Chondrocyte (in vitro differentiated cells): ENCODE data around the gene CCDC27. TPM values are rescaled to one million over a fixed set of nuclear protein-coding genes. Genes with fewer than 3 reads are reported as not detected.

Source experiments
- DNase-seq: peaks from one replicate; pipeline ENCODE4 v3.0.0; 2021; ENCODE audit warnings: mixed read lengths, low spot score
- H3K27ac Mint-ChIP-seq: one replicate; pipeline ENCODE4 v1.8.0; 2021; ENCODE audit warnings: mild to moderate bottlenecking, moderate library complexity, mixed read lengths; ENCODE audit not compliant: unreplicated experiment
- H3K27me3 Mint-ChIP-seq: 2 replicates; pipeline ENCODE4 v1.8.0; 2021; ENCODE audit warnings: low read depth, mixed read lengths
- H3K36me3 Mint-ChIP-seq: 2 replicates; pipeline ENCODE4 v1.8.0; 2021; ENCODE audit warnings: low read depth, mixed read lengths
- H3K4me1 Mint-ChIP-seq: 2 replicates; pipeline ENCODE4 v1.8.0; 2021; ENCODE audit warnings: low read depth, mild to moderate bottlenecking, mixed read lengths
- H3K4me3 Mint-ChIP-seq: one replicate; pipeline ENCODE4 v1.8.0; 2021; ENCODE audit warnings: mild to moderate bottlenecking, moderate library complexity, mixed read lengths; ENCODE audit not compliant: unreplicated experiment
- H3K9me3 Mint-ChIP-seq: 2 replicates; pipeline ENCODE4 v1.8.0; 2021; ENCODE audit warnings: low read depth, mixed read lengths
- CTCF ChIP-seq: fragments of 200-600 bp; sonication (generic); IDR thresholded peaks from 2 replicates; pipeline ENCODE4 v1.5.0; 2021; ENCODE audit warnings: antibody characterized with exemption, mild to moderate bottlenecking, moderate library complexity
- total RNA-seq: library from RNA; stranded (reverse); gene quantifications from 3 replicates; pipeline ENCODE4 v1.2.1, GENCODE V29; 2021

Gene CCDC27
- total RNA-seq, 1 donor from 2014 or later = not detected

GRCh38 chr1:3761296-3762010 lies 9.2 kb downstream of the CCDC27 start:
- Mint-ChIP-seq H3K27me3 (peaks cover 29% of the 10 kb centered on the region), H3K4me3 (no peak overlapping the region), H3K4me1 (no peaks in the 10 kb centered on the region), H3K9me3 (peaks cover 7% of the 10 kb centered on the region), H3K27ac (no peak overlapping the region), H3K36me3 (no peaks in the 10 kb centered on the region)
- no peak for DNase-seq
- TF ChIP-seq CTCF = no peak

GRCh38 chr1:3762151-3762872 lies 10.1 kb downstream of the CCDC27 start:
- no peak for DNase-seq
- no peaks in the 10 kb centered on the region for H3K4me1 Mint-ChIP-seq
- no peak overlapping the region for H3K27ac Mint-ChIP-seq
- H3K4me3 Mint-ChIP-seq = no peak overlapping the region
- TF ChIP-seq CTCF = no peak
- H3K36me3 Mint-ChIP-seq = no peaks in the 10 kb centered on the region
- H3K27me3 Mint-ChIP-seq = peaks cover 29% of the 10 kb centered on the region
- H3K9me3 Mint-ChIP-seq = peaks cover 7% of the 10 kb centered on the region

GRCh38 chr1:3762873-3763228 lies 10.6 kb downstream of the CCDC27 start:
- Mint-ChIP-seq H3K27me3 (peaks cover 34% of the 10 kb centered on the region), H3K4me3 (no peak overlapping the region), H3K36me3 (no peaks in the 10 kb centered on the region), H3K4me1 (no peaks in the 10 kb centered on the region), H3K27ac (no peak overlapping the region), H3K9me3 (peaks cover 7% of the 10 kb centered on the region)
- DNase-seq = no peak
- no peak for TF ChIP-seq CTCF

GRCh38 chr1:3763351-3764125 lies 11.3 kb downstream of the CCDC27 start:
- Mint-ChIP-seq H3K27ac (no peak overlapping the region), H3K9me3 (peaks cover 7% of the 10 kb centered on the region), H3K36me3 (no peaks in the 10 kb centered on the region), H3K27me3 (peaks cover 34% of the 10 kb centered on the region), H3K4me3 (no peak overlapping the region), H3K4me1 (no peaks in the 10 kb centered on the region)
- no peak for DNase-seq
- TF ChIP-seq CTCF = no peak

GRCh38 chr1:3767328-3767925 lies 15.2 kb downstream of the CCDC27 start:
- TF ChIP-seq CTCF = no peak
- no peak for DNase-seq
- no peaks in the 10 kb centered on the region for H3K4me1 Mint-ChIP-seq
- H3K36me3 Mint-ChIP-seq = no peaks in the 10 kb centered on the region
- no peak overlapping the region for H3K27ac Mint-ChIP-seq
- H3K9me3 Mint-ChIP-seq = no peaks in the 10 kb centered on the region
- H3K4me3 Mint-ChIP-seq = no peak overlapping the region
- peaks cover 21% of the 10 kb centered on the region for H3K27me3 Mint-ChIP-seq
